Stimulated activated CD4-positive, alpha-beta T cell treated with anti-CD3 and anti-CD28 coated beads, Interleukin-1b, Interleukin-23, amount 100 ng/mL, for 4 hours (primary cell): ENCODE data around the gene YY1AP1.
"Not testable (repeated sequence)": the region's sequence is repeated elsewhere in the genome, so short reads cannot be mapped to it uniquely, and the experiment has no call there.

Source experiments
- DNase-seq, 2 donors: peaks; one replicate each; pipeline ENCODE4 v3.0.0-alpha.2; 2020; ENCODE audit warnings: low read depth in 2 of 2

Gene YY1AP1

DNA sequence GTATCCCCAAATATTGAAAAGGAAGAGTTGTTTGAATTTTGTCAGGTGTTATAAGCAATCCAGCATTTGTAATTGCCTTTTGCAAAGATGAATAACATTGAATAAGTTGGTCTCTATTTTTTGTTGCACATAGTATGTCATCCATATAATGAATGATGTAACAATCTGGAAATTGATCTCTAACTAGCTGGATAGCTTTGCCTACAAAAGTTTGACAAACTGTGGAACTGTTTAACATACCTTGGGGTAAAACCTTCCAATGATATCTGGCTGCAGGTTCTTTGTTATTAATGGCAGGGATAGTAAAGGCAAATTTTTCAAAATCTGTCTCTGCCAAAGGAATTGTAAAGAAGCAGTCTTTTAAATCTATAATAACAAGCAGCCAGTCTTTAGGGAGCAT lies 8.0 kb upstream of the YY1AP1 start:
- no peak for DNase-seq

DNA sequence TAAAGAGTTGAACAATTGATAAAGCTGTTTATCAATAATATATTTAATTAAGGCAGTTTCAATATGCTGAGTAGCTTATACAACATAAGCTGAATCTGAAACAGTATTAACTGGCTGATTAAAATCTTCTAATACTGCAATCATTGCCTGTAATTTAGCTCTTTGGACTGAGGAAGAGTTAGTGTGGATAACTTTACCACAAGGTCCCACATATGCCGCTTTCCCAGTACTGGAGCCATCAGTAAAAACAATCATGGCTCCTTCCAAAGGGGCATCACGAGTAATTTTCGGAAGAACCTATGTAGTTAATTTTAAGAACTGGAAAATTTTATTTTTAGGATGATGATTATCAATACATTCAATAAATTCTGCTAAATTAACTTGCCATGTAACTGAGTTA lies 7.0 kb upstream of the YY1AP1 start:
- no peak for DNase-seq

DNA sequence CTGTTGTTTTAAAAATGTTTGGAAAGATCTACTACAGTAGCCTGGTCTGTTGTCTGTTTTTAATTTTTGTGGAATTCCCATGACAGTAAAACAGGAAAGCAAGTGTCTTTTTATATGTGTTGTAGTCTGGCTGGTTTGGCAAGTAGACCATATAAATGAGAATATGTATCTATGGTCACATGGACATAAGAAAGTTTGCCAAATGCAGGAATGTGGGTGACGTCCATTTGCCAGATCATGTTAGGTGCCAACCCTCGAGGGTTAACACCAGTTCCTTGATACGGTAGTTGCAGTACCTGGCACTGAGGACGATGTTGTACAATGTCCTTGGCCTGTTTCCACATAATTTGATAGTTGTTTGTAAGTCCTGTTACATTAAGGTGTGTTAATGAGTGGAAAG lies 6.5 kb upstream of the YY1AP1 start:
- no peak for DNase-seq

DNA sequence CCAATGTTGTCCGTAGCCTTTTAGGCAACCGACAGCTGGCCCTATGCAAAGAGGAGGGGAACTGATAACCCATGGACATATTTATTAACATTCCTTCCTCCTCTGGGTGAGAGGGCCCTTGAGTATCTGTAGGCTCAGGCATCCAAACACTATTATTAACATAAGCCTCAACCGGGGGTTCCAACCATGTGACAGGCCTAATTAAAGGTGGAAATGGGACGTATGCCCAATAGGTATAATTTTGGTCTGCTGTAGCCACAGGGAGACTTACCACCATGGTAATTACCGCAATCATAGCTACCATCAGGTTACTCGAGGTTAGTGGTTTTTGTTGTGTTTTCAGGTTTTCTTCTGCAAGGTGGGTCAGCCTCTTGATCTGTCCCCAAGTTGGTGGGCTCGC lies 5.6 kb upstream of the YY1AP1 start:
- DNase-seq = no peak

DNA sequence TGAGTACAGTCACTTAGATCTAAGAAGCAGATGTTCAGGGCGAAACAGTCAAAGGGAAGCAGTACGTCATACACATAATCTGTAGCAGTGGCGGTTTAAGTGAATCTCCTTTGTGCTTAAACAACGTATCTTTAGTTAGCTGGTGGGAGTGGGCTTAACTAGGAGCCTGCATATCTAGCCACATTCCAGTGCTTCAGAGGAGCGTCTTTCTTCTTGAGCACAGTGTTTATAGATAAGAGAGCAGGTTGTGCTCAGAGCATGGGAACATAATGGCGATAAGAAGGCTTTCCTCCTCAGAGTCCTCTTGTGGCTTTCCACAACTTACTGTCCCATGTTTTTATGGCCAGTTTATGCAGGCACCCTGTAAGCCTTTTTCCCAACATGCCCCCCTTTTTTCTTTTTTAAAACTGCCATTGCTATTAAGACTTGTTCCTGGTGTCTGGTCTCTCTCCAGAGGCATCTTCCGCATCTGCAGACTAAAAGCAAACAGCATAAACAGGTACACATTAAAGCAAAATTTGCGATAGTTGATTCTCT lies 3.5 kb upstream of the YY1AP1 start:
- no peak for DNase-seq

DNA sequence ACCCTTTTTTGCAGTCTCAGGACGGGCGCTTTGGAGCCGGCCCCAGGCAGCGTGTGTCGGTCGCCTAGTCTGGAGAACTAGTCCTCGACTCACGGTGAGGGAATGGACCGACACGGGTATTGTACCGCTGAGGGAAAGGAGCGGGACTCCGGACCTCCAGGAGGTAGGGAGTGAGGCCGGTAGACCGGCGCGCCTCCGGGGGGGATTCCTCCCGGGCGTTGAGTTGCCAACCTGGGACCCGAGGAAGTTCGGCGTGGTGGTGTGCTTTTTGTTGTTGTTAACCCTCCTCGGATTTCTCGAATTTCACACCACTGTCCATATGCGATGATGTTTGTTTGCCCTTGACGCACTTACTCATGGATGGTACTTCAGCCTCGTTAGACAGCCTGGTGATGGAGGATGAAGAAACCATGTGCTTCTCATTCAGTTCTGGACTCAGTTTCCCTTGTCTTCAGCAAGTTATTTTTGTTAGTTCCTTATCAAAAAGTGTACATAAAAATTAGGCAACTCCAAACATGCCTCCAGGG lies 570 bp upstream of the YY1AP1 start, which contains the start of gene DAP3:
Gene DAP3, plus strand, starts transcription at position 11 of the 527 bp plus-strand sequence. CDS start 20,689 bp downstream, outside the sequence.
- not testable (repeated sequence) for DNase-seq

DNA sequence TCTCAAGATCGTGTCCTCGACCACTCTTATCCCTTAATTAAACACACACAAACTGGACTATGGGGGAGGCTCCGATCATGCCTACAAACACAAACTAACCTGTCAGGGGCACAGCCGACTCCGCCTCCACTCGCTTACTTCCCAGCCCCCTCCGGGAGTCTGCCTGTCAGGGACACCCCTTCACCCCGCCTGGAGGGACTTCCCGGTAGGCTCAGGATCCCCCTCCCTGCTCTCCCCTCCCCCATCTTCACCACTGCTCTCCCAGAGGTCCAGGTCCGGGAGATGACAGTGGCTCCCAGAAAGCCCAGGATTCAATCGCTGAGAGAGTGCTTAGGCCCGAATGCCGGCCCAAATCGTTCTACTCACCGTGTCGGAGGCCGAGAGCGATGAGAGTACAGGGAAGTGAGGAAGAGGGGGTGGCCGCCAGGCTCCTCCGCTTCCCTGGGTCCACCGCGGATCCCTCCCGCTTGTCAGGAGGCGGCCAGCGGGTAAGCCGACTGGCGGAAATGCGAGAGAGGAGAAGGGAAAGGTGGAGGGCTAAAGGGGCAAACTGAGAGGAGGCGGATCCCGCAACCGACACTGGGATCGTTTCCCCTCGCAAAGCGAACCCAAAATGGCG lies 760 bp downstream of the YY1AP1 start:
- DNase-seq = not testable (repeated sequence)

DNA sequence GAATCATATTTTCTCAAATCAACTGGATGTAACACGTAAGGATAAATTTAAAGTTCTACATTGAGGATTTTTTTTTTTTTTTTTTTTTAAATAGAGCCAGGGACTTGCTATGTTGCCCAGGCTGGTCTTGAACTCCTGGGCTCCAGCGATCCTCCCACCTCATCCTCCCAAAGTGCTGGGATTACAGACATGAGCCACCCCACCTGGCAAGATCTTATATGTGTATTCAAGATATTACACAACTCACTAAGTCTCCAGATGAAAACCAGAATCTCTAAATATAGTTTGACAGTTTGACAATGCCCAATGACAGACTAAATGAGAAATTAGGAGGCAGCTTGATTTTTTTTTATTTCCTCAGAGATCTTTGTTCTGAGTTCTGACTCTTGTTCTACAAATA lies 6.8 kb downstream of the YY1AP1 start:
- DNase-seq = no peak

DNA sequence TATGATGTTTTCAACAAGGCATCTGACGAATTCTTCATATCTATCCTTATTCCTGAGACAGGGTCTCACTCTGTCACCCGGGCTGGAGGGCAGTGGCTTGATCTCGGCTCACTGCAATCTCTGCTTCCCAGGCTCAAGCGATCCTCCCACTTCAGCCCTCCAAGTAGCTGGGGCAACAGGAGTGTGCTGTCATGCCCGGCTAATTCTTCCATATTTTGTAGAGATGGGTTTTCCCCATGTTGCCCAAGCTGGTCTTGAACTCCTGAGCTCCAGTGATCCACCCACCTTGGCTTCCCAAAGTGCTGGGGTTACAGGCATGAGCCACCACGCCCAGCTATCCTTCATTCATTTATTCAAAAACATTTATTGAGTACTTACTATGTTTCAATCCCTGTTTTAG lies 8.0 kb downstream of the YY1AP1 start:
- no peak for DNase-seq

DNA sequence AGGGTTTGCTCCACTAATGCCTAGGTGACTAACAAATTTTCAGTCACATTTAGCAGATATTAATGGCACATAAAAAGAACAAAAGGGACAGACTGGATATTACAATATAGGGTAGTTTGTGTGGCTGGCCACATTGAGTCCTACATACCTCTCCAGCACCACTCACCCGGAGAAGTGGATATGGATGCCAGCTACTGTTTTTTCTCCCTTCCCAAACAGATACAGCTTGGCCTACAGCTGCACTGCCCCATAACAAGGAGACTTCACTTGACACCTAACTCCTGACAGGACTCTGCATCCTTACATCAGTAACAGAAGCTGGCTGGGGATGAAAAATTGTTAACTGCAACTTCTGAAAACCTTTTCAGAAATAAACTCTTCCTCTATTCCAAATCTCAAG lies 9.6 kb downstream of the YY1AP1 start:
- not testable (repeated sequence) for DNase-seq

DNA sequence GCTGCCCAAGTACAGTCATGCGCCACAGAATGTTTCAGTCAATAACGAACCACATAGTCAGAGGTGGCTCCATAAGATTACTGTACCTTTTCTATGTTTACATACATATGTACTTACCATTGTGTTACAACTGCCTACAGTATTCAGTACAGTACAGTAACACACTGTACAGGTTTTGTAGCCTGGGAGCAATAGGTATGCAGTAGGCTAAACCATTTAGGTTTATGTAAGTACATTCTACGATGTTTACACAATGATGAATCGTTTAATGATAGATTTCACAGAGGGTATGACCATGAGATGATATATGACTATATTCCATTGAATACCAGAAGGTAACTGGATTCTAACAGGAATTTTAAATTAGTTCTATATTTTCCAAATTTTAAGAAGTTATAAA lies 10.5 kb downstream of the YY1AP1 start:
- DNase-seq = no peak

DNA sequence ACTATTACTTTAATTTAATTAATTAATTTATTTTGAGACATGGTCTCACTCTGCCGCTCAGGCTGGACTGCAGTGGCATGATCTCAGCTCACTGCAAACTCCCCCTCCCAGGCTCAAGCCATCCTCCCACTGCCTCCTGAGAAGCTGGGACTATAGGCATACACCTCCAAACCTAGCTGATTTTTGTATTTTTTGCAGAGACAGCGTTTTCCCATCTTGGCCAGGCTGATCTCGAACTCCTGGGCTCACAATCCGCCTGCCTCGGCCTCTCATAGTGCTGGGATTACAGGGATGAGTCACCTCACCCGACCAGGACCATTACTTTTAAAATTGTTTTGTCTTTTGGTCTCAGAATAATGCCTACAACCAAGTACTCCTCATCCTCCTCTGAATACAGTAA lies 15.6 kb downstream of the YY1AP1 start:
- no peak for DNase-seq

DNA sequence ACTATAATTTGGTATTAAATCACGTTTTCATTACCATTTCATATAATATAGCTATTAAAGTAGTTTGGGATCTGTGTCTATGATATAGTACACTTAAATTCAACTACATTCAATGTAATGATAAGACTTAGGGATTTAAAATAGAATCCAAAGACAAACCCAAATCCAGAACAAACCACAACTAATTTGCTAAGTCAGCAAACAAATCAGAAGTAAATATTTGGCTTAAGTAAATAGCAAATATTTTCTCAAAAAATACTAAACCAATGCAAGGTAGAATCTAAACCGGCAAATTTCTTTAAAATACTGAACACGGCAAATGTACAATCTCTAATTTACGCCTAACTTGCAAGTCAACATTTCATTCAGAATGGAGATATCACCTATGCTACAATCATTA lies 16.8 kb downstream of the YY1AP1 start:
- no peak for DNase-seq

DNA sequence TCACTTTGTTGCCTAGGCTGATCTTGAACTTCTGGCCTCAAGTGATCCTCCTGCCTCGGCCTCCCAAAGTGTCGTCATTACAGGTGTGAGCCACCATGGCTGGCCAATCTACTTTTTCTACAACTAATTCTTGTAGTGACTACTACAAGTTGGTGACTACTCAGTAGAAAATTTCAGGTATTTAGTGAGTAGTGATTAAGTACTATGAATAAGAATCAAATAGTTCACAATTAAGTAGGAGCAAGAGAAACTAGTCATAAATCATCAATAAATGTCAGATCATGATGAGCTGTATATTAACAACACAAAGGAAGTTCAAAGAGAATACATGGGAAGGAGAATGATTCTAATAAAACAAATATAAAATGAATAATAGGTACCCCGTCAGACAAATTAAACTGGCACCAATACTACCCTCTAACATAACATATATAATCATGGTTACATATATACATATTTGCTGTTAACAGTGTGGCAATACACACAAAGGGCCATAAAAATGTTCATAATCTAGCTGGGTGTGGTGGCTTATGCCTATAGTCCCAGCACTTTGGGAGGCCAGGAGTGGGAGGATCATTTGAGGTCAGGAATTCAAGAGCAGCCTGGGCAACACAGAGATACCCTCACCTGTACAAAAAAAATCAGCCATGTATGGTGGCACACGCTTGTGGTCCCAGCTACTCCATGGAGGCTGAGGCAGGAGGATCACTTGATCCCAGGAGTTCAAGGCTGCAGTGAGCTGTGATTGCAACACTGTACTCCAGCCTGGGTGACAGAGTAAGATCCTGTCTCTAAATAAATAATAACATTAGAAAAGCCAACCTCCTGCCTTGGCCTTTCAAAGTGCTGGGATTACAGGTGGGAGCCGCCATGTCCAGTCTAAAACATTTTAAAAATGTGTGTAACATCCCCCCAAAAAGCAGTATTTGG lies 19.1 kb downstream of the YY1AP1 start:
- no peak for DNase-seq

DNA sequence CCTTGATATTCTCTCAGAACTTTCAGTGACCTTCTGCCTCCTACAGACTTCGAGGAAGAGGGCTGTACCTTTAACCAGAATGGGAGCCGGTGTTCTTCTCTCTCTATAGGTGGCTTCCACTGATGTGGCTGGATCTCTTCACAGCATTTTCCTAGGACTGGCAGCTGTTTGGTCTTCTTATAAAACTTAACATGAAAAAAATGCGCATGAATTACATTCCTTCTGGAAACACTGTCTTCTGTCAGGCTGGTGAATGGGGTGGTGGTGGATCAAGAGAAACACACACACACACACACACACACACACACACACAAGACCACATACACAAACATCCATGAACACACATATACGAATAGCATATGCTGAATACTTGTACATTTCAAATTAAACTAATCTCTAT lies 27.3 kb downstream of the YY1AP1 start:
- not testable (repeated sequence) for DNase-seq

DNA sequence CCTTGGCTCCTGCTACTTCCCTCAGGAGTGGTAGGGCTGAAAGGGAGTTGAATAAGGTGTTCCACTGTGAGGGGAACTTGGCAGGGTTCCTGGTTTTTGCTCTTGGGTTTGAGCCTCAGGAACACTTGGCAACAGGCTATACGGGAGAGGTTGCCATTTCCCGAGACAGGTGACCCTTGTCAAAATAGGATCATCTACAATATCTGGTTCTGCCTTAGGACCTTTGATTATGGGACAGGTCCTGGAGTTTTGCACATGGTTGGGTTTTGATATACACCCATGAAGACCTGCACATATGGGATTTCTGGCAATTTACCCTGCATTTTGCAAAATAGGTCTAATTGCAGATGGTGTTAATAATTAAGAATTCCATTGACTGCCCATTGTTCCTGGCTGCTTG lies 31.1 kb downstream of the YY1AP1 start:
- DNase-seq = no peak

DNA sequence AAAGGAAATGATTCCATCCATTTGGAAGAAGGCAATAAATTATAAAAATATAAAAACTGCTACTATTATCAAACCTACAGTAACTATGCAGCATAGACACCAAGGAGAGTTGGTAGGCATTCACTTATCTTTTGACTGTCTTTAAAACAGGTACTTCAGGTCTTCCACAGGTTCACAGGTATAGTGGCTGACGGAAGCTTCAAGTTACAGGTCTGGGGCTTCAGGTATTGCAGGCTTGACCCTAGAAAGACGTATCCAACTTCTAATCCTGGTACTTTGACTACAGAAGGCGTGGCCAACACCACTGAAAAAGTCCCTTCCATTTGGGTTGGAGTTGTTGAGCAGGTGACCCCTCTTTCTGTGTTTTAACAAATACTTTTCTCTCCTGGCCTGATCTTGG lies 35.6 kb downstream of the YY1AP1 start:
- no peak for DNase-seq

DNA sequence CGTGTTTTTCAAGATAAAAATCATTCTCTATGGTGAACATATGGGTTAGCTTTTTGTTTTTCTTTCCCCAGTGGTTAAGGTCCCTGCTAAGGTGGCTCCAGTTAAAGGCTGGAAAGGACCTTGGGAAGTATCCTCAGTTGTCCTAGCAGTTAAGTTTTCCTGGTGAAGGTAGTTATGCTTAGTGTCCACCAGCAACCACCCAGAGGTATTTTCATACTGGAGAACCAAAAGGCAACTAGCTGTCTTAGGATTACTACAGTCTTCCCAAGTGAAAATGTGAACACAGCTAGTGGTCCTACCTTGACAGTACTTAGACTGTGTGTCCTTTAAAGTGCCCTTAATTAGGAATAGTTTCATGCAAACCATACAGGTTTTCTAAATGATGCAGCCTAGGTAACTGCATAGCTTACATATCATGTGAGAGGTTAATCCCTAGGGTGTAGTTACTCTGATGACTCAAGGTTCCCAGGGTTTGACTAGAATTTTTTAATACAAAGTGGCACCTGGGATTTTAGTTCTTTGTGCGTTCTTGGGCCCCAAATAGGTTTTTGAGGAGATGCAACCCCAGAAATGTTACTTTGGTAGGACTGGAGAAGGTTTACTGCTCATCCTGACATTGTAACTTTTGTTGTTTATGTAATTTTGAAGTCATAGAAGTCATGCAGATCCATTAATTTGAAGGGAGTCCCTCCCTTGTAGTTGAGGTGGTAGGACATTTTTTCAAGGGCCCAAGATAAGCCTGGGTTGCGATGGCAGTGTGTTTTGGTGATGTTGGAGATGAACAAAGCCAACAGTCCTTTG lies 36.5 kb downstream of the YY1AP1 start:
- no peak for DNase-seq

DNA sequence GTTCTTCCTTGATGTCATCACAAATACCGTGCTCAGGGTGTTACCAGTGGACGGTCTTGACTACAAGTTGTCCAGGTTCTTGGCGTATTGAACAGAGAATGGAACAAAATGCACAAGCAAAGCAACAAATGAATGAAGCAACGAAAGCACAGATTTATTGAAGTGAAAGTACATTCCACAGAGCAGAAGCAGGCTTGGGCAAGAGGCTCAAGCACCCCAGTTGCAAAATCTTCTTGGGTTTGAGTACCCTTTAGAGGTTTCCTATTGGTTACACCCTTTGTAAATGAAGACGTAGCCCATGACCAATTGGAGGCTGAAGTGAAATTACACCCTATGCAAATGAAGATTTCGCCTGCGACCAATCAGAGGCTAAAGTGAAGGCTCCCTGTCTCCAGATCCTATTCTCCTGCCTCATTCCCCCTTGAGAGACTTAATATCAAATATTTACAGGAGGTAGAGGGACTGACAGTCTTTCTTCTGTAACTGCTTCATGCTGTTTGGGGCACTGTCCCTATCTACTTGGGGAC lies 38.3 kb downstream of the YY1AP1 start:
- no peak for DNase-seq

DNA sequence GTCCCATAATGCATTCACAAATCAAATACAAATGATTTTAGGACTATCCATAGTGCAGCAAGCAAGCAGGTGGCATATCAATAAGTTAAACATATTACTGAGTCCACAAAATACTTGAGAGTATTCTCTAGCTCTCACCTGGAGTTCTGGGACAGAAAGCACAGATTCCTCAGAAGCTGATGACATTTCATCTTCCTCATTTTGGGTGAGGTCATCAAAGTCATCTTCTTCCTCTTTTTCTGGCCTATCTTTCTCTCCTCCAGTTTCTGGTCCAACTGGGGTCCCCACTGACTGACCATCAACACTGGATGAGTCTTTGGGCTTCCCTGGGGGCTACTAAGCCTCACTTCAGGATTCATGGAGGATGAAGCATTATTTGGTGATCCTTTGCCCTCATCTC lies 38.9 kb downstream of the YY1AP1 start:
- DNase-seq = no peak
